HEK293T (cell line): Measurements from ENCODE around the gene GCM1.
A peak's percentile ranks its signal among the peaks of the same experiment; 100 is the strongest.

Experiments used
- CTCF ChIA-PET: fragments of 350-600 bp; formaldehyde crosslinking; extraction: SDS; loops from one replicate; lab custom pipeline; 2021; ENCODE audit warnings: antibody characterized with exemption, inconsistent platforms; lab: Yijun Ruan, JAX
- POLR2A ChIA-PET: fragments of 350-600 bp; formaldehyde crosslinking; extraction: SDS; loops from one replicate; lab custom pipeline; 2020; ENCODE audit warnings: antibody characterized with exemption, inconsistent platforms; lab: Yijun Ruan, JAX
- DNase-seq: peaks from one replicate; pipeline ENCODE4 v3.0.0; 2012; ENCODE audit warnings: mixed read lengths; ENCODE audit errors: extremely low spot score
- ARNT ChIP-seq: fragments of 450-650 bp; IDR thresholded peaks from 2 replicates; pipeline ENCODE4 v1.6.1; 2017; ENCODE audit warnings: mild to moderate bottlenecking
- BHLHE40 ChIP-seq: fragments of 450-650 bp; IDR thresholded peaks from 2 replicates; pipeline ENCODE4 v1.6.1; 2016; ENCODE audit warnings: mild to moderate bottlenecking, moderate library complexity, borderline replicate concordance
- CTBP1 ChIP-seq: fragments of 450-650 bp; IDR thresholded peaks from 2 replicates; pipeline ENCODE4 v1.6.1; 2016; ENCODE audit warnings: borderline replicate concordance
- ELF4 ChIP-seq: fragments of 450-650 bp; IDR thresholded peaks from 2 replicates; pipeline ENCODE4 v1.6.1; 2017; ENCODE audit warnings: antibody characterized with exemption
- FOXA1 ChIP-seq: fragments of 450-650 bp; IDR thresholded peaks from 2 replicates; pipeline ENCODE4 v1.6.1; 2016; ENCODE audit warnings: mild to moderate bottlenecking
- FOXK2 ChIP-seq: fragments of 450-650 bp; IDR thresholded peaks from 2 replicates; pipeline ENCODE4 v1.6.1; 2016; ENCODE audit warnings: mild to moderate bottlenecking
- FOXM1 ChIP-seq: fragments of 450-650 bp; IDR thresholded peaks from 2 replicates; pipeline ENCODE4 v1.6.1; 2017; ENCODE audit warnings: mild to moderate bottlenecking, borderline replicate concordance
- HDGF ChIP-seq: fragments of 450-650 bp; IDR thresholded peaks from 2 replicates; pipeline ENCODE4 v1.6.1; 2017; ENCODE audit warnings: antibody characterized with exemption, borderline replicate concordance
- L3MBTL2 ChIP-seq: fragments of 450-650 bp; conservative IDR thresholded peaks from 2 replicates; pipeline ENCODE4 v1.6.1; 2016; ENCODE audit warnings: mild to moderate bottlenecking
- LEF1 ChIP-seq: fragments of 450-650 bp; IDR thresholded peaks from 2 replicates; pipeline ENCODE4 v1.6.1; 2017; ENCODE audit warnings: mild to moderate bottlenecking, borderline replicate concordance
- NFRKB ChIP-seq: fragments of 450-650 bp; IDR thresholded peaks from 2 replicates; pipeline ENCODE4 v1.6.1; 2016; ENCODE audit warnings: mild to moderate bottlenecking, moderate library complexity
- SP1 ChIP-seq: fragments of 450-650 bp; IDR thresholded peaks from 2 replicates; pipeline ENCODE4 v1.6.1; 2017
- SUZ12 ChIP-seq: fragments of 450-650 bp; IDR thresholded peaks from 2 replicates; pipeline ENCODE4 v1.6.1; 2016; ENCODE audit warnings: mild to moderate bottlenecking
- TARDBP ChIP-seq: fragments of 450-650 bp; IDR thresholded peaks from 2 replicates; pipeline ENCODE4 v1.6.1; 2016
- ZNF384 ChIP-seq: fragments of 450-650 bp; IDR thresholded peaks from 2 replicates; pipeline ENCODE4 v1.6.1; 2016
- TF ChIP-seq, protein P1 (sequence below): fragments of 450-650 bp; IDR thresholded peaks from 2 replicates; pipeline ENCODE4 v1.6.1; 2016

GCM1 gene

DNA sequence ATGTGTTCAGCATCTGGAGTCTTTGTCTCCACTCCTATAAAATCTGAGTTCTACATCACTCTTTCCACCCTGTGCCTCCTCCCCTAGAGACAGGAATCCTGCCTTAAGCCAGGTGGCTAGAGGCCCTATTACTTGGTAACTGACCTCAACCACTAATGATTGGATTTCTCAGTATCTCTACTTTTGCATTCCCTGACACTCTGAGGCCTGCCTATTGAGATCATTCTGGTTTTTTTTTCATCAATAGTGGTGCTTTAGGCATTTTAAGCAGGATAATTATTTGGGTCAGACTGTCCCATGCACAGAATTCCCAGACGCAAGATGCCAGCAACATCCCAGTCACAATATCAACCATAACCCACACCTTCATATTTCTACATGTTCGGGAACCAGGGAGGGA lies 3.9 kb upstream of the GCM1 start:
- DNase-seq = no peak
- ChIA-PET CTCF (no interaction called here), POLR2A (no interaction called here)
- no peak for TF ChIP-seq HDGF
- no peak for TF ChIP-seq FOXK2
- TF ChIP-seq CTBP1 = no peak
- TF ChIP-seq SP1 = no peak
- TF ChIP-seq FOXA1 = no peak
- no peak for TF ChIP-seq ARNT

DNA sequence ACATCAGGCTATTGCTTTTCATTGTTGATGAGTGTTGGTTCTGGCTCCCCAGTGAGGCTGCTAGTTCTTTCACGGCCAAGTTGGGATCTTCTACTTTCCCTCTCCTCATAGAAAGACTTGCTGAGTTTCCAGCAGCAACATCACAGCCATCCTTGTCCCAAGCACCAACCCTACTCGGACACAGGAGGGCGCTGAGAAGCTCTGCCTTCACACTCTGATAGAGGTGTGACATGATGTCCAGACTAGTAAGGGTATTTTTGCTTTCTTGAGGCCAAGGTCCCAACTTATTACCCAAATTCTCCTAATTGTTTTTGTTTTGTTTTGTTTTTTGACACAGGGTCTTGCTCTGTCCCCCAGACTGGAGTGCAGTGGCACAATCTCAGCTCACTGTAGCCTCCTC lies 3.0 kb upstream of the GCM1 start:
- CTCF ChIA-PET = interaction anchor here (0.5 kb wide), 1 partner anchor 38 kb away, joined by 3 read pairs; no protein-coding TSS in a partner anchor
- peak; percentile 42 for DNase-seq
- no peak for TF ChIP-seq ELF4
- TF ChIP-seq TARDBP = no peak
- TF ChIP-seq, protein P1, sequence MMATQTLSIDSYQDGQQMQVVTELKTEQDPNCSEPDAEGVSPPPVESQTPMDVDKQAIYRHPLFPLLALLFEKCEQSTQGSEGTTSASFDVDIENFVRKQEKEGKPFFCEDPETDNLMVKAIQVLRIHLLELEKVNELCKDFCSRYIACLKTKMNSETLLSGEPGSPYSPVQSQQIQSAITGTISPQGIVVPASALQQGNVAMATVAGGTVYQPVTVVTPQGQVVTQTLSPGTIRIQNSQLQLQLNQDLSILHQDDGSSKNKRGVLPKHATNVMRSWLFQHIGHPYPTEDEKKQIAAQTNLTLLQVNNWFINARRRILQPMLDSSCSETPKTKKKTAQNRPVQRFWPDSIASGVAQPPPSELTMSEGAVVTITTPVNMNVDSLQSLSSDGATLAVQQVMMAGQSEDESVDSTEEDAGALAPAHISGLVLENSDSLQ = no peak
- no peak for TF ChIP-seq HDGF
- no peak for TF ChIP-seq SP1
- TF ChIP-seq FOXA1 = no peak
- no peak for TF ChIP-seq BHLHE40
- no peak for TF ChIP-seq ZNF384
- TF ChIP-seq L3MBTL2 = no peak
- no peak for TF ChIP-seq SUZ12
- TF ChIP-seq FOXK2 = no peak
- no peak for TF ChIP-seq CTBP1
- no peak for TF ChIP-seq NFRKB
- no peak for TF ChIP-seq LEF1
- no peak for TF ChIP-seq FOXM1
- TF ChIP-seq ARNT = no peak
- POLR2A ChIA-PET = no interaction called here

DNA sequence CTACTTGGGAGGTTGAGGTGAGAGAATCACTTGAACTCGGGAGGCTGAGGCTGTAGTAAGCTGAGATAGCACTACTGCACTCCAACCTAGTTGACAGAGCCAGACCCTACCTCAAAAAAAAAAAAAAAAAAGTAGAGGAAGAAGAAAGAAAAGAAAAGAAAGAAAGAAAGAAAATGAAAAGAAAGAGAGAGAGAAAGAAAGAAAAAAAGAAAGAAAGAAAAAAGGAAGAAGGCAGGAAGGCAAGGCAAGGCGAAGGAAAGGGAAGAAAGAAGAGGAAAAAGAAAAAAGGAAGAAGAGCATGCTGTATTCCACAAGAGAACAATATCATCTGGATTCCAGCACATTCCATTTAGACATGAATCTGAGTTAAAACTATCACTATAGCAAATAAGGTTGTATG lies 3.8 kb downstream of the GCM1 start:
- ChIA-PET POLR2A (no interaction called here), CTCF (no interaction called here)
- TF ChIP-seq L3MBTL2 = no peak
- no peak for TF ChIP-seq FOXK2
- no peak for TF ChIP-seq HDGF
- TF ChIP-seq CTBP1 = no peak
- TF ChIP-seq SP1 = no peak
- TF ChIP-seq ZNF384 = no peak
- TF ChIP-seq SUZ12 = no peak
- TF ChIP-seq TARDBP = no peak
- TF ChIP-seq ARNT = no peak
- TF ChIP-seq BHLHE40 = no peak
- TF ChIP-seq NFRKB = no peak
- no peak for TF ChIP-seq FOXA1
- TF ChIP-seq, protein P1 = no peak
- TF ChIP-seq ELF4 = no peak
- no peak for TF ChIP-seq FOXM1
- no peak for TF ChIP-seq LEF1
- no peak for DNase-seq

DNA sequence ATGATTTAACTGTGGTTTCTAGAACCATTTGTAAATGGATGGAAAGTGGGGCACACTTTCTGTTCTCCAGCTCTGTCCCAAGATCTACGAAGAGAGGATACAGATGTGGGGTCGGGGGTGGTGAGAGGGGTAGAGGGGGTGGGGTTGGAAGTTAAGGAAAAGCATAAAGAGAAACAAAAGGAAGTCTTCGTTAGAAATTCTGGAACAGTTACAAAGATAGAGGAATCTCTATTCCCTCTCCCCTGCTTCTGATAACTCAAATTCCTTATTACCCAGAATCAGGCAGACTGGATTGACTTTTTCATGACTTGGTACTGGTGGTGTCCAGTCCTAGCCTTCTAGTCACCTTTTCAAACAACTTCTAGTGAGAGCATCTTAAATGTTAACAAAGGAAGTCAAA lies 4.9 kb downstream of the GCM1 start:
- no peak for TF ChIP-seq TARDBP
- TF ChIP-seq CTBP1 = no peak
- TF ChIP-seq L3MBTL2 = no peak
- TF ChIP-seq ELF4 = no peak
- TF ChIP-seq HDGF = no peak
- no peak for TF ChIP-seq BHLHE40
- TF ChIP-seq, protein P1 = no peak
- TF ChIP-seq LEF1 = no peak
- no peak for TF ChIP-seq FOXM1
- no peak for TF ChIP-seq FOXK2
- TF ChIP-seq SP1 = no peak
- TF ChIP-seq FOXA1 = no peak
- POLR2A ChIA-PET = no interaction called here
- DNase-seq = no peak
- CTCF ChIA-PET = no interaction called here

DNA sequence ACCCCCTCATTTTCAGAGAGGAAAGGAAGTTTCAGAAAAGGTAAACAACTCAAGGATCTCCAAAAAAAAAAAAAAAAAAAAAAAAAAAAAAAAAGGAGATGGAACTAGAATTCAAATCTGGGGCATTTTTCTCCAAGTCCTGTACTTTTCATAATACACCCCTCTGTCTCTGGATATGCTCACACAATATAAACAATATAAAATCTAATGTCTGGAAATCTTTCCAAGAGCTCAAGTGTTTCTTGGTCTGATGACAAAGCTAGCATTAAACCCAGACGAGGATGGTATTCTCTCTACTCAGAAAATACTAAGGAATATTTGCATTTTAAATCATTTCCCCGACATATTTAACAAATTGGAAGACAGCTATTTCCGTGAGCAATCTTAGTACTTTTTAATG lies 5.8 kb downstream of the GCM1 start:
- ChIA-PET CTCF (no interaction called here), POLR2A (no interaction called here)
- no peak for TF ChIP-seq HDGF
- TF ChIP-seq, protein P1 = no peak
- no peak for DNase-seq

DNA sequence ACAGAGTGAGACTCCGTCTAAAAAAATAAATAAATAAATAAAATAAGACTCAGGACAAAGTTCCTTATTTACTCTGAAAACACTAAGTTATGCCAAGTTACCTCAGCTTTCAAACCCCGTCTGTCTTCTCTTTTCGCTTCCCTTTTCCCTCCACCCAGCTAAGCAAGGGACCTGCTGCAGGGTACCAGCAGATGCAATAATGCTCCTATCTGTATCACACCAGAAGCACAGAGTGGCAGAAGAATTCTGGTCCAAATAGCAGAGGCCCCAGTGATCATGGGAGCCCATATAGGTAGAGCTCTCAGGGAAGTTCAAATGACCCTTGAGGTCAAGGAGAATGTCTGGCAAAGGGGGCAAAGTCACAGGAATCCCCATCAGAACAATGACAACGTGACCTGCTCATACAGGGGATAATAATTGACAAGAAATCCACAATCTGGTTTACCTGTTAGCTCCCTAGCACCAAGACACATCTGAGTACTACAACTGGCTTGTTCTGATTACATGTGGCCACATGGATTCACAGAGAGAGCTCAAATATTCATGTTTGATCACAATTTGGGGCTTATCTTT lies 8.7 kb downstream of the GCM1 start:
- POLR2A ChIA-PET = no interaction called here
- no peak for DNase-seq
- TF ChIP-seq FOXK2 (no peak), CTBP1 (no peak), NFRKB (no peak), SP1 (no peak), ELF4 (no peak), FOXM1 (no peak), BHLHE40 (no peak), TARDBP (no peak), LEF1 (no peak), HDGF (no peak), ZNF384 (no peak), FOXA1 (no peak), SUZ12 (no peak), ARNT (no peak), L3MBTL2 (no peak)
- TF ChIP-seq, protein P1 = no peak
- CTCF ChIA-PET = no interaction called here
